OCI-LY7 (cell line): ENCODE measurements around the gene CERS6. TPM values are rescaled to one million over a fixed set of nuclear protein-coding genes. Genes with fewer than 3 reads are reported as not detected.

Experiments used
- BruUV-seq: library from RNA; stranded (reverse); fragments of 400-500 nt; replicated peaks from 2 replicates; lab custom pipeline; 2021; lab: Mats Ljungman, UMichigan
- CTCF ChIA-PET: fragments of 300-600 bp; sonication (Branson Sonifier 250); formaldehyde crosslinking; loops from one replicate; lab custom pipeline; 2022; ENCODE audit warnings: antibody characterized with exemption; ENCODE audit not compliant: unreplicated experiment; lab: Charles Lee
- POLR2A ChIA-PET: fragments of 300-600 bp; sonication (Branson Sonifier 250); formaldehyde crosslinking; loops from one replicate; lab custom pipeline; 2022; ENCODE audit warnings: antibody characterized with exemption; lab: Charles Lee
- DNase-seq: peaks from one replicate; pipeline ENCODE4 v3.0.0-alpha.2; 2015; ENCODE audit warnings: low spot score
- H2AFZ ChIP-seq: fragments of 200-600 bp; sonication (generic), shearing (Covaris generic); 2 replicates; pipeline ENCODE4 v1.6.1; 2014; ENCODE audit warnings: mild to moderate bottlenecking, antibody characterized with exemption, low read length, moderate library complexity
- H3K27ac ChIP-seq: fragments of 200-600 bp; sonication (generic); 2 replicates; pipeline ENCODE4 v1.5.1; 2014; ENCODE audit warnings: mixed run types, low read depth, mild to moderate bottlenecking, moderate library complexity, low read length, inconsistent platforms; ENCODE audit not compliant: poor library complexity, severe bottlenecking
- H3K36me3 ChIP-seq: fragments of 200-600 bp; sonication (generic); 2 replicates; pipeline ENCODE4 v1.6.1; 2014; ENCODE audit warnings: mild to moderate bottlenecking, antibody characterized with exemption, low read length, moderate library complexity, mixed read lengths; ENCODE audit not compliant: insufficient read depth
- H3K4me1 ChIP-seq: fragments of 200-600 bp; sonication (generic); 2 replicates; pipeline ENCODE4 v1.5.1; 2014; ENCODE audit warnings: mild to moderate bottlenecking, low read length; ENCODE audit not compliant: insufficient read depth, poor library complexity, severe bottlenecking
- H3K4me2 ChIP-seq: fragments of 200-600 bp; sonication (generic); 2 replicates; pipeline ENCODE4 v1.6.1; 2014; ENCODE audit warnings: mild to moderate bottlenecking, low read length
- H3K4me3 ChIP-seq: fragments of 200-600 bp; sonication (generic); 2 replicates; pipeline ENCODE4 v1.5.1; 2014; ENCODE audit warnings: mild to moderate bottlenecking, low read depth, low read length; ENCODE audit not compliant: poor library complexity, severe bottlenecking
- H3K79me2 ChIP-seq: fragments of 200-600 bp; sonication (generic); 2 replicates; pipeline ENCODE4 v1.6.1; 2016; ENCODE audit warnings: low read depth, mild to moderate bottlenecking, low read length, moderate library complexity, mixed read lengths; ENCODE audit not compliant: insufficient read depth
- H3K9me2 ChIP-seq: fragments of 200-600 bp; sonication (generic); 2 replicates; pipeline ENCODE4 v1.6.1; 2016; ENCODE audit warnings: mild to moderate bottlenecking, low read length, mixed read lengths; ENCODE audit not compliant: insufficient read depth
- H3K9me3 ChIP-seq: fragments of 200-600 bp; sonication (generic); 2 replicates; pipeline ENCODE4 v1.6.1; 2014; ENCODE audit warnings: mild to moderate bottlenecking, mixed run types, low read length, mixed read lengths
- H4K20me1 ChIP-seq: fragments of 200-600 bp; sonication (generic); 2 replicates; pipeline ENCODE4 v1.6.1; 2014; ENCODE audit warnings: mild to moderate bottlenecking, antibody characterized with exemption, low read length, moderate library complexity, mixed read lengths; ENCODE audit not compliant: insufficient read depth
- CTCF ChIP-seq: fragments of 200-600 bp; sonication (generic); conservative IDR thresholded peaks from 2 replicates; pipeline ENCODE4 v1.5.1; 2014; ENCODE audit warnings: mild to moderate bottlenecking, antibody characterized with exemption, low read length, moderate library complexity, mixed read lengths
- EZH2phosphoT487 ChIP-seq: fragments of 200-600 bp; sonication (generic); IDR thresholded peaks from 2 replicates; pipeline ENCODE4 v1.6.1; 2018; ENCODE audit warnings: low read depth, borderline replicate concordance, mild to moderate bottlenecking, mixed run types, antibody characterized with exemption, low read length, moderate library complexity, mixed read lengths
- intact Hi-C: fragments of 100-400 bp; cut with micrococcal nuclease; formaldehyde crosslinking; loops from one replicate; pipeline ENCODE4 v1.10.0; 2022; ENCODE audit not compliant: unreplicated experiment
- total RNA-seq, 2 experiments: library from RNA; depleted of rRNA in 1 of 2; stranded (reverse); fragments of >200 nt in 1 of 2; shearing (Covaris generic) in 1 of 2; gene quantifications; 2 replicates each; pipeline ENCODE4 v1.2.3, GENCODE V29; 2014 to 2022

Gene CERS6
- total RNA-seq, 2 experiments from 2014 or later, result 0.04 TPM; not detected in 1

- TF ChIP-seq EZH2phosphoT487, result no peak
- no peak for TF ChIP-seq CTCF
- Histone ChIP-seq H3K27ac (no peak overlapping the region), H3K9me2 (no peaks in the 10 kb centered on the region), H3K4me1 (no peaks in the 10 kb centered on the region), H3K4me2 (no peak overlapping the region), H2AFZ (no peak overlapping the region), H3K4me3 (no peak overlapping the region), H3K79me2 (no peaks in the 10 kb centered on the region), H3K9me3 (no peaks in the 10 kb centered on the region), H3K36me3 (no peaks in the 10 kb centered on the region), H4K20me1 (no peaks in the 10 kb centered on the region)
- ChIA-PET CTCF (no interaction called here), POLR2A (no interaction called here)
- intact Hi-C loops, result no loop called here
- no TSS peak for BruUV-seq
- DNase-seq, result no peak
These were observed 111.0 kb downstream of the CERS6 start for GRCh38 chr2:168566974-168567665.

- POLR2A ChIA-PET, result no interaction called here
- Histone ChIP-seq H3K4me1 (no peaks in the 10 kb centered on the region), H3K4me3 (no peak overlapping the region), H2AFZ (no peak overlapping the region), H3K9me3 (no peaks in the 10 kb centered on the region), H3K79me2 (no peaks in the 10 kb centered on the region), H3K4me2 (no peak overlapping the region), H3K36me3 (no peaks in the 10 kb centered on the region), H3K27ac (no peak overlapping the region), H3K9me2 (no peaks in the 10 kb centered on the region), H4K20me1 (no peaks in the 10 kb centered on the region)
- CTCF ChIA-PET, result no interaction called here
- BruUV-seq, result no TSS peak
- TF ChIP-seq CTCF (no peak), EZH2phosphoT487 (no peak)
- DNase-seq, result no peak
- intact Hi-C loops, result no loop called here
These were observed 111.8 kb downstream of the CERS6 start for GRCh38 chr2:168567836-168568235.

- POLR2A ChIA-PET, result no interaction called here
- no peak for DNase-seq
These were observed 112.6 kb downstream of the CERS6 start for GRCh38 chr2:168568476-168569267.

More at GRCh38 chr2:168568476-168569267, 112.6 kb downstream of the CERS6 start:
- Histone ChIP-seq H3K79me2 (no peaks in the 10 kb centered on the region), H3K9me3 (no peaks in the 10 kb centered on the region), H3K4me2 (no peak overlapping the region), H4K20me1 (no peaks in the 10 kb centered on the region), H3K36me3 (no peaks in the 10 kb centered on the region), H2AFZ (no peak overlapping the region), H3K4me3 (no peak overlapping the region), H3K27ac (no peak overlapping the region), H3K4me1 (no peaks in the 10 kb centered on the region), H3K9me2 (no peaks in the 10 kb centered on the region)
- no peak for TF ChIP-seq CTCF
- no peak for TF ChIP-seq EZH2phosphoT487
- BruUV-seq, result no TSS peak
- CTCF ChIA-PET, result no interaction called here
- intact Hi-C loops, result no loop called here
